Stimulated activated CD4-positive, alpha-beta T cell treated with anti-CD3 and anti-CD28 coated beads, TNF-alpha, amount 100 ng/mL, for 4 hours (primary cell): ENCODE data around the gene COL5A2.

Experiments
- DNase-seq, 3 experiments: peaks; one replicate each; pipeline ENCODE4 v3.0.0-alpha.2; 2020; ENCODE audit warnings: low read depth in 3 of 3

The COL5A2 gene

GRCh38 chr2:189097934-189098333 lies 81.6 kb downstream of the COL5A2 start:
- no peak for DNase-seq

- DNase-seq = no peak
Measured at GRCh38 chr2:189096769-189097447, 82.7 kb downstream of the COL5A2 start.

GRCh38 chr2:189095101-189095500 lies 84.5 kb downstream of the COL5A2 start:
- no peak for DNase-seq

GRCh38 chr2:189092936-189093335 lies 86.6 kb downstream of the COL5A2 start:
- no peak for DNase-seq

- no peak for DNase-seq
Measured at GRCh38 chr2:189091253-189091652, 88.3 kb downstream of the COL5A2 start.

- no peak for DNase-seq
Measured at GRCh38 chr2:189088591-189089205, 90.9 kb downstream of the COL5A2 start.

GRCh38 chr2:189086710-189087109 lies 92.9 kb downstream of the COL5A2 start:
- no peak for DNase-seq

- DNase-seq = no peak
Measured at GRCh38 chr2:189086250-189086649, 93.3 kb downstream of the COL5A2 start.

GRCh38 chr2:189083606-189084005 lies 96.0 kb downstream of the COL5A2 start:
- DNase-seq = no peak

GRCh38 chr2:189083106-189083505 lies 96.5 kb downstream of the COL5A2 start:
- no peak for DNase-seq

- no peak for DNase-seq
Measured at GRCh38 chr2:189082376-189082975, 97.1 kb downstream of the COL5A2 start.

GRCh38 chr2:189076572-189076971 lies 103.0 kb downstream of the COL5A2 start:
- DNase-seq = no peak

GRCh38 chr2:189076120-189076519 lies 103.4 kb downstream of the COL5A2 start:
- DNase-seq = no peak

- no peak for DNase-seq
Measured at GRCh38 chr2:189074506-189074905, 105.1 kb downstream of the COL5A2 start.

GRCh38 chr2:189072036-189072435 lies 107.5 kb downstream of the COL5A2 start:
- no peak for DNase-seq

- no peak for DNase-seq
Measured at GRCh38 chr2:189069855-189070619, 109.5 kb downstream of the COL5A2 start.

GRCh38 chr2:189066037-189066436 lies 113.5 kb downstream of the COL5A2 start:
- no peak for DNase-seq

GRCh38 chr2:189060096-189060642 lies 119.4 kb downstream of the COL5A2 start:
- no peak for DNase-seq

GRCh38 chr2:189057316-189057715 lies 122.2 kb downstream of the COL5A2 start:
- no peak for DNase-seq

GRCh38 chr2:189056200-189057106 lies 123.1 kb downstream of the COL5A2 start:
- DNase-seq = no peak

GRCh38 chr2:189050165-189050712 lies 129.3 kb downstream of the COL5A2 start:
- DNase-seq = no peak
